HCT116 (cell line): ENCODE results near the gene TNFRSF21. TPM values are rescaled to one million over a fixed set of nuclear protein-coding genes. Genes with fewer than 3 reads are reported as not detected.

Source experiments
- ATAC-seq: fragments of 200-7000 bp; cut with Tn5 transposase; 2 replicates; pipeline ENCODE4 v1.9.1; 2020; ENCODE audit warnings: mild to moderate bottlenecking, moderate library complexity
- BruUV-seq: library from RNA; stranded (reverse); fragments of 400-500 nt; replicated peaks from 2 replicates; lab custom pipeline; 2021; lab: Mats Ljungman, UMichigan
- CTCF ChIA-PET: fragments of 300-600 bp; sonication (Branson Sonifier 250); formaldehyde crosslinking; loops from one replicate; lab custom pipeline; 2021; ENCODE audit warnings: antibody characterized with exemption; lab: Charles Lee
- POLR2A ChIA-PET: fragments of 300-600, 350-600 bp; sonication (Branson Sonifier 250); formaldehyde crosslinking; loops from one replicate; lab custom pipeline; 2021; ENCODE audit warnings: antibody characterized with exemption; lab: Charles Lee
- RAD21 ChIA-PET, 2 experiments: fragments of 300-600 bp; sonication (Branson Sonifier 250); formaldehyde crosslinking; loops; one replicate each; lab custom pipeline; 2023; ENCODE audit warnings: low total read pairs in 2 of 2; ENCODE audit not compliant: uncharacterized antibody in 2 of 2, unreplicated experiment in 2 of 2, low non-redundant PET in 1 of 2; lab: Charles Lee
- DNase-seq: peaks from one replicate; pipeline ENCODE4 v3.0.0-alpha.2; 2010; ENCODE audit warnings: low read depth, low spot score
- H2AFZ ChIP-seq: fragments of 200-600 bp; shearing (Covaris generic), sonication (generic); 2 replicates; pipeline ENCODE4 v1.6.1; 2017; ENCODE audit warnings: low read depth, mixed run types, mixed read lengths, antibody characterized with exemption, low read length; ENCODE audit not compliant: poor library complexity, severe bottlenecking
- H3K27ac ChIP-seq: 2 replicates; pipeline ENCODE4 v1.5.1; 2012; ENCODE audit warnings: low read depth, low read length
- H3K27me3 ChIP-seq: fragments of 200-600 bp; sonication (generic); 2 replicates; pipeline ENCODE4 v1.6.1; 2016; ENCODE audit warnings: mixed run types, low read length, mixed read lengths; ENCODE audit not compliant: insufficient read depth
- H3K36me3 ChIP-seq, 2 experiments: fragments of 200-500 bp in 1 of 2; fragments of 200-600 bp in 1 of 2; sonication (Bioruptor generic) in 1 of 2; sonication (generic) in 1 of 2; 2 replicates each; pipeline versions ENCODE4 v1.5.1 to v1.6.1; 2014 to 2016; ENCODE audit warnings: low read length in 2 of 2, inconsistent platforms in 1 of 2, mixed read lengths in 1 of 2, mixed run types in 1 of 2; ENCODE audit not compliant: insufficient read depth in 2 of 2, control insufficient read depth in 1 of 2
- H3K4me1 ChIP-seq, 2 experiments: fragments of 200-600 bp in 1 of 2; sonication (generic) in 1 of 2; 2 replicates each; pipeline versions ENCODE4 v1.5.1 to v1.6.1; 2012 to 2017; ENCODE audit warnings: low read length in 2 of 2, inconsistent platforms in 1 of 2, mild to moderate bottlenecking in 1 of 2, mixed read lengths in 1 of 2, mixed run types in 1 of 2, moderate library complexity in 1 of 2; ENCODE audit not compliant: insufficient read depth in 2 of 2, control insufficient read depth in 1 of 2
- H3K4me2 ChIP-seq: fragments of 200-600 bp; sonication (generic); 2 replicates; pipeline ENCODE4 v1.6.1; 2017; ENCODE audit warnings: mixed run types, low read length, mixed read lengths
- H3K4me3 ChIP-seq, 2 experiments: fragments of 200-600 bp in 1 of 2; sonication (generic) in 1 of 2; replicated peaks in 1 of 2; 2 replicates each; pipeline ENCODE4 v1.5.1; 2011 to 2016; ENCODE audit warnings: low read length in 2 of 2, control low read depth in 1 of 2, low read depth in 1 of 2, mild to moderate bottlenecking in 1 of 2, mixed read lengths in 1 of 2, mixed run types in 1 of 2
- H3K79me2 ChIP-seq: fragments of 200-600 bp; sonication (generic); 2 replicates; pipeline ENCODE4 v1.6.1; 2017; ENCODE audit warnings: mild to moderate bottlenecking, mixed run types, low read length, moderate library complexity, mixed read lengths; ENCODE audit not compliant: insufficient read depth
- H3K9ac ChIP-seq: fragments of 200-600 bp; sonication (generic); 2 replicates; pipeline ENCODE4 v1.6.1; 2016; ENCODE audit warnings: low read length, mixed read lengths
- H3K9me2 ChIP-seq: fragments of 200-600 bp; sonication (generic), shearing (Covaris generic); 2 replicates; pipeline ENCODE4 v1.6.1; 2017; ENCODE audit warnings: mixed run types, mild to moderate bottlenecking, moderate library complexity; ENCODE audit not compliant: insufficient read depth
- H3K9me3 ChIP-seq, 2 experiments: fragments of 200-500 bp in 1 of 2; fragments of 200-600 bp in 1 of 2; sonication (Bioruptor generic) in 1 of 2; sonication (generic) in 1 of 2; 2 replicates each; pipeline ENCODE4 v1.6.1; 2014 to 2017; ENCODE audit warnings: low read length in 2 of 2, mixed read lengths in 2 of 2, inconsistent platforms in 1 of 2, low read depth in 1 of 2, mild to moderate bottlenecking in 1 of 2, mixed run types in 1 of 2, moderate library complexity in 1 of 2; ENCODE audit not compliant: control insufficient read depth in 1 of 2, insufficient read depth in 1 of 2
- H4K20me1 ChIP-seq: fragments of 200-600 bp; sonication (generic), shearing (Covaris generic); 2 replicates; pipeline ENCODE4 v1.6.1; 2017; ENCODE audit warnings: mixed run types, mild to moderate bottlenecking, moderate library complexity; ENCODE audit not compliant: insufficient read depth
- CBX3 ChIP-seq: IDR thresholded peaks from 2 replicates; pipeline ENCODE4 v1.6.1; 2012; ENCODE audit warnings: low read depth
- EGR1 ChIP-seq: IDR thresholded peaks from 2 replicates; pipeline ENCODE4 v1.6.1; 2012; ENCODE audit warnings: low read depth
- YY1 ChIP-seq: IDR thresholded peaks from 2 replicates; pipeline ENCODE4 v1.6.1; 2011; ENCODE audit warnings: low read length, low read depth, moderate library complexity, mild to moderate bottlenecking; ENCODE audit not compliant: insufficient replicate concordance; ENCODE audit errors: extremely low read depth
- ZBTB33 ChIP-seq: IDR thresholded peaks from 2 replicates; pipeline ENCODE4 v1.6.1; 2011; ENCODE audit warnings: mild to moderate bottlenecking, low read length, moderate library complexity; ENCODE audit not compliant: insufficient replicate concordance; ENCODE audit errors: extremely low read depth
- intact Hi-C: fragments of 100-400 bp; cut with micrococcal nuclease; formaldehyde crosslinking; loops from 2 replicates; pipeline ENCODE4 v1.10.0; 2022
- total RNA-seq: library from RNA; stranded (reverse); gene quantifications from one replicate; pipeline ENCODE4 v1.2.1, GENCODE V29; 2021; ENCODE audit not compliant: unreplicated experiment

TNFRSF21 gene
- total RNA-seq, 1 experiment from 2014 or later: 48.3 TPM

GRCh38 chr6:47355496-47355895, 45.8 kb upstream of the TNFRSF21 start:
- BruUV-seq: no TSS peak
- Histone ChIP-seq H3K4me1 (no peaks in the 10 kb centered on the region), H3K9me3 (no peaks in the 10 kb centered on the region), H3K9me2 (no peaks in the 10 kb centered on the region), H3K4me2 (no peak overlapping the region), H3K79me2 (no peaks in the 10 kb centered on the region), H3K27me3 (no peaks in the 10 kb centered on the region), H3K36me3 (no peaks in the 10 kb centered on the region), H3K27ac (no peak overlapping the region), H3K9ac (no peak overlapping the region), H4K20me1 (no peaks in the 10 kb centered on the region), H3K4me3 (no peak overlapping the region), H2AFZ (no peak overlapping the region)
- no peak for TF ChIP-seq ZBTB33
- ChIA-PET RAD21 (no interaction called here), POLR2A (no interaction called here), CTCF (no interaction called here)
- intact Hi-C loops: no loop called here
- DNase-seq: no peak
- ATAC-seq: no peak

DNA sequence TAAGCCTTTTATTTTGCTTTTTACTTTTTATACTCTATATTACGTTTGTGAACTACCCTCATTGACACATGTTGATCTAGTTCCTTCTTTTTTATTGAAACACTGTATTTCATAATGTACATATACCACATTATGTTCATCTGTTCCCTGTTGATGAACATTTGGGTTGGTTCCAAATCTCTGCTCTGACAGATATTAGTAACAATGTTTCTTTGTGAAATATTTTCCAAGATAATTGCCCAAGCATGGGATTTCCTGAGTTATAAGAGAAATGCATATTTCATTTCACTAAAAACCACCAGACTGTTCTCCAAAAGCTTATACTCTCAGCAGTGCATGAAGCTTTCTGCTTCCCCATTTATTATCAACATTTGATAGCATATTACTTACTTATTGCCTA, 44.2 kb upstream of the TNFRSF21 start:
- no TSS peak for BruUV-seq
- ChIA-PET RAD21 (no interaction called here), POLR2A (no interaction called here), CTCF (no interaction called here)
- no peak overlapping the region for H3K4me2 ChIP-seq
- no peak for TF ChIP-seq YY1
- TF ChIP-seq EGR1: no peak
- no peak for TF ChIP-seq CBX3
- no peaks in the 10 kb centered on the region for H3K9me2 ChIP-seq
- no peaks in the 10 kb centered on the region for H3K27me3 ChIP-seq
- H3K9ac ChIP-seq: no peak overlapping the region
- H3K79me2 ChIP-seq: no peaks in the 10 kb centered on the region
- no peaks in the 10 kb centered on the region for H4K20me1 ChIP-seq
- DNase-seq (no peak), ATAC-seq (no peak)
- H3K4me1 ChIP-seq: no peaks in the 10 kb centered on the region
- no peaks in the 10 kb centered on the region for H3K9me3 ChIP-seq
- H2AFZ ChIP-seq: no peak overlapping the region
- no peak overlapping the region for H3K4me3 ChIP-seq
- H3K27ac ChIP-seq: no peak overlapping the region
- no peaks in the 10 kb centered on the region for H3K36me3 ChIP-seq
- intact Hi-C loops: no loop called here
